AG08395 (cell line): ENCODE measurements around the gene TMC8.
A peak's percentile ranks its signal among the peaks of the same experiment; 100 is the strongest.
"Not testable (repeated sequence)": the region's sequence is repeated elsewhere in the genome, so short reads cannot be mapped to it uniquely, and the experiment has no call there.

Experiments
- DNase-seq: peaks from one replicate; pipeline ENCODE4 v3.0.0; 2012; ENCODE audit warnings: mixed read lengths, low spot score

Gene TMC8

DNA sequence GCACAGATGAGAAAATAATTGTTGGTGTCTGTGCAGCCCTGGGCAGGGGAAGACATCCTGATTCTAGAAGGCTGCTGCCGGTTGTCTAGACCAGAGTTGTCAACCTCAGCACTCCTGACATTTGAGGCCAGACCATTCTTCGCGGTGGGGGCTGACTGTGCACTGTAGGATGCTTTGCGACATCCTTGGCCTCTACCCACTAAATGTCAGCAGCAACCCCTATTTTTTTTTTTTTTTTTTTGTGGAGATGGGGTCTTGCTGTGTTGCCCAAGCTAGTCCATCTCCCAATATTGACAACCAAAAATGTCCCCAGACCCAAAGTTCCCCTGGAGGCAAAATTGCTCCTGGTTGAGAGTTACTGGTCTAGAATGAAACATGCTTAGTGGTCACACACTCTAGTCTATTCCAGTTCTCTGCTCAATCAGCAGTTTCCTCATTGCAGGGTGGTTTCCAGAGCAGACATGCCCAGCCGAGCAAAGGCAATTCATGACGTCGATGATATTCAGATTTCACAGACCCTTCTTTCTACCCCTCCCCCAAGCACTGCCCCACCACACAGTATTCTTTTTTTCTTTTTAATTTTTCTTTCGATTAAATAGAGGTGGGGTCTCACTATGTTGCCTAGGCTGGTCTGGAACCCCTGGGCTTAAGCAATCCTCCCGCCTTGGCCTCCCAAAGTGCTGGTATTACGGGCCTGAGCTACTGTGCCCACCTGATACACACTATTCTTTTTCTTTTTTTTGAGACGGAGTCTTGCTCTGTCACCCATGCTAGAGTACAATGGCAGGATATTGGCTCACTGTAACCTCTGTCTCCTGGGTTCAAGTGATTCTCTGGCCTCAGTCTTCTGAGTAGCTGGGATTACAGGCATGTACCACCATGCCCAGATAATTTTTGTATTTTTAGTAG is 24.6 kb downstream of the TMC8 start:
- no peak for DNase-seq

- peak; percentile 41 for DNase-seq
These were observed 29.1 kb downstream of the TMC8 start for GRCh38 chr17:78159575-78160158.

GRCh38 chr17:78163881-78164747 is 33.5 kb downstream of the TMC8 start:
- DNase-seq = no peak

GRCh38 chr17:78164748-78165607 is 34.4 kb downstream of the TMC8 start:
- DNase-seq = no peak

GRCh38 chr17:78166416-78166815 is 35.8 kb downstream of the TMC8 start:
- DNase-seq = no peak

GRCh38 chr17:78168242-78168902 is 37.8 kb downstream of the TMC8 start, which contains the start of gene SYNGR2:
Gene SYNGR2, plus strand, starts transcription at chr17:78168581. Its CDS starts 36 bp downstream, at chr17:78168617.
- DNase-seq = peak; percentile 74

DNA sequence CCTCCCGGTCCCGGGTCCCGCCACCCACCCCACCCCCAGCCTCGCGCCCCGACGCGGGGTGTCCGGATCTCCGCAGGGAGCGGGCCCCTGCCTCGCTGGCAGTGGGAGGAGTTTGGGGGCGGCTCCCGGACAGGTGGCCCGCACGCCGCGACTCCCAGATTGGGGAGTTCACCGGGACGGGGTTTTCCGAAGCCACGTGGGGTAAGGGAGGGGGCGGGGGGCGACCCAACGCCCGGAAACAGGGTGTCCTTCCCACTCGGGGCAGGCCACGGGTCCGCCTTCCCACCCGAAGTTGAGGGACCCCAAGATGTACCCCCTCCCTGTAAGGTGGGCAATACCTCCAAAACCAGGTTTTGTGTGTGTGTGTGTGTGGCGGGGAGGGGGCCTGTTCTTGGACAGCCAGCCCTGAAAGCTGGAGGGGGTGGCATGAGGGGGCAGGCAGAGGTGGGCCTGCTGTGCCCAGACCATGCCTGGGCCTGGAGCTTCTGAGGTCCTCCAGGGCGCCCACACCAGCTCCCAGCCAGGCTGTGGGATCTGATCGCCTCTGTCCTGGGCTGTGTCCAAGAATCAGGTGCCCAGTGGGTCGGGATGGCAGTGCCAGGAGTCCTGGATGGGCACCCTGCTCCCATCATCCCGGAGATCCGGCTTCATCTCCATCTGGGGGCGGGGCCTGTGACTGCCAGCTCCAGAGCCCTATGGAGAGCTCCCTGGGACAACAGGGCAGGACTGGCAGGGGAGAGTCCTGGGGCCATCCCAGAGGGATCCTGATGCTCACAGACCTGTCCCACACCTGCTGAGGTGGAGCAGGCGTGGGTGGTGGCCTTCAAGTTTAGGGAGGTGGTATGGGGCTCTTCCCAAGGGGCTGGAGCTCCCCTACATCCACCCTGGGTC is 38.6 kb downstream of the TMC8 start:
- DNase-seq = peak; percentile 79

DNA sequence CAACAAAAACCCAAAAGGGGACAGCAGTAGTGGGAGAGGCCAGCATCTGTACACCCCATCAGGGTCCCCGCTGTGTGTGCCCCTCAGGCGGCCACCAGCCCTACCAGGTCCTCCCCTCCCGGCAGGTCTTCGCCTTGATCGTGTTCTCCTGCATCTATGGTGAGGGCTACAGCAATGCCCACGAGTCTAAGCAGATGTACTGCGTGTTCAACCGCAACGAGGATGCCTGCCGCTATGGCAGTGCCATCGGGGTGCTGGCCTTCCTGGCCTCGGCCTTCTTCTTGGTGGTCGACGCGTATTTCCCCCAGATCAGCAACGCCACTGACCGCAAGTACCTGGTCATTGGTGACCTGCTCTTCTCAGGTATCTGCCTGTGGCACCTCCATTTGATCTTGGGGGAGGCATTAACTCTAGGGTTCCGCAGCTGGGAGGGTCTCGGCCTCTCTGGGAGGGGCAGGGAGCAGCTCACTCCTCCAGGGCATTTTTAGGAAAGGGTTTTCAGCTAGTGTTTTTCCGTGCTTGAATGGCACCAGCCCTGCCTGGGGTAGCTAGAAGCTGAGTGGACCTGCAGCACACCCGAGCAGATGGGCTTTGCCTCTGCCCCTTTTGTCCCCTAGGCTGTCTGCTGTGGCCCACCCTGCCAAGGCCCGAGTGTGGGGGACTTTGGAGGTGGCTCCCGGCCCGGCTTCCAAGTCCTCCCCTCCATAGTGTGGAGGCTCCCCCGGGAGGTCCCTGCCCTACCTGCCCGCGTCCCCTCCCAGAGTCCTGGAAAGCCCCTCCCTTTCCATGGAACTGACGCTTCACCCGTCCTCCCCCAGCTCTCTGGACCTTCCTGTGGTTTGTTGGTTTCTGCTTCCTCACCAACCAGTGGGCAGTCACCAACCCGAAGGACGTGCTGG is 40.4 kb downstream of the TMC8 start:
- DNase-seq = no peak

GRCh38 chr17:78171591-78172248 is 41.1 kb downstream of the TMC8 start:
- DNase-seq = not testable (repeated sequence)

- no peak for DNase-seq
These were observed 41.9 kb downstream of the TMC8 start for GRCh38 chr17:78172249-78173051.

- DNase-seq = no peak
These were observed 42.6 kb downstream of the TMC8 start for GRCh38 chr17:78173097-78173715.

GRCh38 chr17:78174346-78174869 is 43.8 kb downstream of the TMC8 start:
- DNase-seq = no peak

- no peak for DNase-seq
These were observed 44.5 kb downstream of the TMC8 start for GRCh38 chr17:78174870-78175642.

GRCh38 chr17:78175643-78175981 is 45.0 kb downstream of the TMC8 start:
- no peak for DNase-seq

GRCh38 chr17:78176548-78177025 is 46.0 kb downstream of the TMC8 start:
- DNase-seq = peak; percentile 75

DNA sequence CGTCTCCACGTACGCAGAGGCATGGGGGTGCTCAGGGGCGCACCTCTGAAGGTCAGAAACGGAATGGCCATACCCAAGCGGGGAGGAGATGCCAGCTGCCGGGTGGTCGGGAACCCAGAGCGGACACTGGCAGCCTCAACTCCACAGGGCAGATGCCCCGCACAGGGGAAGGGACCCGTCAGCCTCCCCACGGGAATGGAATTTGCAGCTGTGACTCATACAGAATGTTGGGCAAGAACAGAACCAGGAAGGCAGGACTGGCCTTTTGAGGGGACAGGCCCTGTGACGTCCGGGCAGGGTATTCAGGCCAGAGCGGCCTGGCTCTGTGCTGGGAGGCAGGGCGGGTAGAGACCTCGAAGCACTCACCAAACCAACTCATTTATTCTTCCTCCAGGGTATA is 48.8 kb downstream of the TMC8 start:
- DNase-seq = peak; percentile 75
